HG03439 (cell line): ENCODE results near the gene FNDC3B.

Experiments
- ATAC-seq: cut with Tn5 transposase; IDR thresholded peaks from one replicate; pipeline ENCODE4 v1.9.1; 2021; ENCODE audit warnings: mild to moderate bottlenecking, moderate library complexity; ENCODE audit not compliant: unreplicated experiment

Gene FNDC3B

GRCh38 chr3:172111163-172111562 is 71.8 kb downstream of the FNDC3B start:
- ATAC-seq: no peak

- no peak for ATAC-seq
Measured at GRCh38 chr3:172112078-172112733, 72.8 kb downstream of the FNDC3B start.

GRCh38 chr3:172112734-172113120 is 73.3 kb downstream of the FNDC3B start:
- no peak for ATAC-seq

- no peak for ATAC-seq
Measured at GRCh38 chr3:172113710-172114109, 74.3 kb downstream of the FNDC3B start.

- ATAC-seq: no peak
Measured at GRCh38 chr3:172115059-172115458, 75.7 kb downstream of the FNDC3B start.

- ATAC-seq: no peak
Measured at GRCh38 chr3:172115787-172116186, 76.4 kb downstream of the FNDC3B start.

- no peak for ATAC-seq
Measured at GRCh38 chr3:172118019-172118418, 78.6 kb downstream of the FNDC3B start.

- ATAC-seq: no peak
Measured at GRCh38 chr3:172119266-172119969, 80.0 kb downstream of the FNDC3B start.

GRCh38 chr3:172120912-172121311 is 81.5 kb downstream of the FNDC3B start:
- no peak for ATAC-seq

- no peak for ATAC-seq
Measured at GRCh38 chr3:172121981-172122380, 82.6 kb downstream of the FNDC3B start.

GRCh38 chr3:172124271-172124670 is 84.9 kb downstream of the FNDC3B start:
- ATAC-seq: no peak

- no peak for ATAC-seq
Measured at GRCh38 chr3:172125053-172125452, 85.7 kb downstream of the FNDC3B start.

- ATAC-seq: no peak
Measured at GRCh38 chr3:172125963-172126457, 86.6 kb downstream of the FNDC3B start.

- no peak for ATAC-seq
Measured at GRCh38 chr3:172126741-172127140, 87.4 kb downstream of the FNDC3B start.

- ATAC-seq: no peak
Measured at GRCh38 chr3:172127141-172127540, 87.8 kb downstream of the FNDC3B start.

- no peak for ATAC-seq
Measured at GRCh38 chr3:172127929-172128580, 88.7 kb downstream of the FNDC3B start.

GRCh38 chr3:172128858-172129257 is 89.5 kb downstream of the FNDC3B start:
- ATAC-seq: no peak

- no peak for ATAC-seq
Measured at GRCh38 chr3:172129498-172129849, 90.1 kb downstream of the FNDC3B start.

GRCh38 chr3:172129850-172130716 is 90.7 kb downstream of the FNDC3B start:
- no peak for ATAC-seq

- no peak for ATAC-seq
Measured at GRCh38 chr3:172130717-172131050, 91.3 kb downstream of the FNDC3B start.

- no peak for ATAC-seq
Measured at GRCh38 chr3:172131746-172132145, 92.4 kb downstream of the FNDC3B start.
